ENCODE results near the gene FBXL22.

- TF ChIP-seq POLR2A (IDR thresholded peaks at IDR 0.05): peak in 3 of 4 donors; percentile 66 to 89 (median 84)
- TF ChIP-seq, protein P1, sequence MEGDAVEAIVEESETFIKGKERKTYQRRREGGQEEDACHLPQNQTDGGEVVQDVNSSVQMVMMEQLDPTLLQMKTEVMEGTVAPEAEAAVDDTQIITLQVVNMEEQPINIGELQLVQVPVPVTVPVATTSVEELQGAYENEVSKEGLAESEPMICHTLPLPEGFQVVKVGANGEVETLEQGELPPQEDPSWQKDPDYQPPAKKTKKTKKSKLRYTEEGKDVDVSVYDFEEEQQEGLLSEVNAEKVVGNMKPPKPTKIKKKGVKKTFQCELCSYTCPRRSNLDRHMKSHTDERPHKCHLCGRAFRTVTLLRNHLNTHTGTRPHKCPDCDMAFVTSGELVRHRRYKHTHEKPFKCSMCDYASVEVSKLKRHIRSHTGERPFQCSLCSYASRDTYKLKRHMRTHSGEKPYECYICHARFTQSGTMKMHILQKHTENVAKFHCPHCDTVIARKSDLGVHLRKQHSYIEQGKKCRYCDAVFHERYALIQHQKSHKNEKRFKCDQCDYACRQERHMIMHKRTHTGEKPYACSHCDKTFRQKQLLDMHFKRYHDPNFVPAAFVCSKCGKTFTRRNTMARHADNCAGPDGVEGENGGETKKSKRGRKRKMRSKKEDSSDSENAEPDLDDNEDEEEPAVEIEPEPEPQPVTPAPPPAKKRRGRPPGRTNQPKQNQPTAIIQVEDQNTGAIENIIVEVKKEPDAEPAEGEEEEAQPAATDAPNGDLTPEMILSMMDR (IDR thresholded peaks at IDR 0.05): peak in 4 of 6 experiments; percentile 19 to 38 (median 35)
Observed at GRCh38 chr15:63600616-63601025, 3.4 kb downstream of the FBXL22 start.
